Naive thymus-derived CD4-positive, alpha-beta T cell (primary cell): Measurements from ENCODE around the gene ZBTB20. TPM values are rescaled to one million over a fixed set of nuclear protein-coding genes. Genes with fewer than 3 reads are reported as not detected.
A peak's percentile ranks its signal among the peaks of the same experiment; 100 is the strongest.

ENCODE experiments used
- ATAC-seq: fragments of 150-1000 bp; cut with Tn5 transposase; 2 replicates; pipeline ENCODE4 v1.10.0; 2021; ENCODE audit warnings: mild to moderate bottlenecking, moderate library complexity
- CTCF ChIA-PET: fragments of 350-600 bp; sonication (Branson Sonifier 250); formaldehyde crosslinking; loops from one replicate; lab custom pipeline; 2021; ENCODE audit warnings: antibody characterized with exemption; lab: Charles Lee
- POLR2A ChIA-PET: fragments of 350-600 bp; sonication (Branson Sonifier 250); formaldehyde crosslinking; loops from one replicate; lab custom pipeline; 2021; ENCODE audit warnings: antibody characterized with exemption, inconsistent platforms; lab: Charles Lee
- DNase-seq, 9 donors: peaks; one replicate each; pipeline versions ENCODE4 v3.0.0 to v3.0.0-alpha.2; 2020 to 2022; ENCODE audit warnings: mixed read lengths in 1 of 9
- H3K27ac ChIP-seq: one replicate; pipeline ENCODE4 v1.7.0; 2013; ENCODE audit warnings: mild to moderate bottlenecking, low read depth, low read length, moderate library complexity
- H3K27me3 ChIP-seq, 2 donors: one replicate each; pipeline ENCODE4 v1.7.0; 2013; ENCODE audit warnings: low read length in 2 of 2, mild to moderate bottlenecking in 2 of 2, moderate library complexity in 2 of 2; ENCODE audit not compliant: control insufficient read depth in 2 of 2, insufficient read depth in 2 of 2
- H3K36me3 ChIP-seq, 3 experiments: 1 replicate in 2 of 3; 2 replicates in 1 of 3; pipeline ENCODE4 v1.7.0; 2013; ENCODE audit warnings: low read length in 3 of 3, mild to moderate bottlenecking in 3 of 3, moderate library complexity in 1 of 3; ENCODE audit not compliant: insufficient read depth in 3 of 3, control insufficient read depth in 2 of 3
- H3K4me1 ChIP-seq, 2 donors: one replicate each; pipeline ENCODE4 v1.7.0; 2013; ENCODE audit warnings: low read length in 2 of 2, mild to moderate bottlenecking in 2 of 2, moderate library complexity in 1 of 2; ENCODE audit not compliant: control insufficient read depth in 2 of 2, insufficient read depth in 2 of 2
- H3K4me3 ChIP-seq: 2 replicates; pipeline ENCODE4 v1.7.0; 2013; ENCODE audit warnings: mild to moderate bottlenecking, low read length
- H3K9me3 ChIP-seq, 3 experiments: 1 replicate in 2 of 3; 2 replicates in 1 of 3; pipeline ENCODE4 v1.7.0; 2013; ENCODE audit warnings: low read length in 3 of 3; ENCODE audit not compliant: control insufficient read depth in 2 of 3
- H3K27ac Mint-ChIP-seq, 9 donors: one replicate each; pipeline ENCODE4 v1.8.0; 2020 to 2022; ENCODE audit warnings: mixed read lengths in 9 of 9, mild to moderate bottlenecking in 8 of 9, moderate library complexity in 5 of 9, inconsistent platforms in 2 of 9
- H3K27me3 Mint-ChIP-seq, 5 donors: one replicate each; pipeline ENCODE4 v1.8.0; 2021 to 2022; ENCODE audit warnings: mixed read lengths in 5 of 5, mild to moderate bottlenecking in 1 of 5
- H3K36me3 Mint-ChIP-seq, 5 donors: one replicate each; pipeline ENCODE4 v1.8.0; 2020 to 2022; ENCODE audit warnings: mixed read lengths in 5 of 5, mild to moderate bottlenecking in 3 of 5, inconsistent platforms in 1 of 5
- H3K4me1 Mint-ChIP-seq, 7 donors: one replicate each; pipeline ENCODE4 v1.8.0; 2020 to 2022; ENCODE audit warnings: mixed read lengths in 7 of 7, mild to moderate bottlenecking in 3 of 7, inconsistent platforms in 1 of 7
- H3K4me3 Mint-ChIP-seq, 10 donors: one replicate each; pipeline ENCODE4 v1.8.0; 2020 to 2022; ENCODE audit warnings: mild to moderate bottlenecking in 10 of 10, mixed read lengths in 10 of 10, moderate library complexity in 6 of 10, inconsistent platforms in 2 of 10
- H3K9me3 Mint-ChIP-seq, 11 donors: one replicate each; pipeline ENCODE4 v1.8.0; 2020 to 2022; ENCODE audit warnings: mixed read lengths in 11 of 11, mild to moderate bottlenecking in 4 of 11, inconsistent platforms in 1 of 11, moderate library complexity in 1 of 11
- intact Hi-C, 2 donors: fragments of 100-400 bp; cut with micrococcal nuclease; formaldehyde crosslinking; loops; one replicate each; pipeline ENCODE4 v1.15.1; 2023
- polyA plus RNA-seq, 2 donors: library from polyadenylated mRNA; unstranded; fragments of 300-500 nt; fragmentation: Illumina TruSeq; gene quantifications; one replicate each; pipeline ENCODE4 v1.2.3, GENCODE V29; 2021
- total RNA-seq, 6 experiments: library from RNA in 5 of 6; stranded (reverse) in 5 of 6; gene quantifications; 1 replicate in 5 of 6; 2 replicates in 1 of 6; pipeline ENCODE4 v1.2.3 and lab custom pipeline; 2021 to 2026

ZBTB20 gene
- total and polyA plus RNA-seq, 7 experiments from 2014 or later = 14.9 to 69.5 (median 59.2) TPM

DNA sequence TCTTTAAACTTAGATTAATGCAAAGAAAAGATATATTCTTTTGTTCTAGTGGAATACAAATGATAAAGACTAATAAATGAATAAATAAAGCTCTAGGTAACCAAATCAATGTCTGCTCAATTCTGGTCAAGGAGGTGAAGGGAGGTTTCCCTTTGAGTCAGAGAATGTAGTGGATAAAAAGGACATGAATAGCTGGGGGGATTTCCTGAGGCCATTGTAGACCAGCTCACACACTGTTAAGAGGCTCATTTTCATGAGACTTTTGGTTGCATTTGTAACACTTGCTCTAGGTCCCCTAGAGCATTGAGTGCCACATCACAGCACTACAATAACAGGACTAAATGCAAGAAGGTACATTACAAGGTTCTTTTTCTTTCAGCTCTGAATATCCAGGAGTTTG, 682.5 kb downstream of the ZBTB20 start:
- H3K27me3 Mint-ChIP-seq = peaks cover 0 to 1% (median 0%) of the 10 kb centered on the region in 5 donors
- POLR2A ChIA-PET = interaction anchor here (0.7 kb wide), 1 partner anchor 24 kb away, joined by 3 read pairs; no protein-coding TSS in a partner anchor
- H3K4me3 ChIP-seq = no peak overlapping the region
- no peak for DNase-seq
- no peaks in the 10 kb centered on the region for H3K9me3 ChIP-seq
- ATAC-seq = no peak
- CTCF ChIA-PET = no interaction called here
- peaks cover 0 to 7% (median 4%) of the 10 kb centered on the region in 7 donors for H3K4me1 Mint-ChIP-seq
- H3K27me3 ChIP-seq = no peaks in the 10 kb centered on the region
- H3K4me3 Mint-ChIP-seq = no peak overlapping the region
- H3K4me1 ChIP-seq = no peaks in the 10 kb centered on the region
- H3K36me3 Mint-ChIP-seq = no peaks in the 10 kb centered on the region
- no peak overlapping the region for H3K27ac Mint-ChIP-seq
- H3K27ac ChIP-seq = no peak overlapping the region
- no peaks in the 10 kb centered on the region for H3K9me3 Mint-ChIP-seq
- H3K36me3 ChIP-seq = no peaks in the 10 kb centered on the region
- intact Hi-C loops = no loop called here

DNA sequence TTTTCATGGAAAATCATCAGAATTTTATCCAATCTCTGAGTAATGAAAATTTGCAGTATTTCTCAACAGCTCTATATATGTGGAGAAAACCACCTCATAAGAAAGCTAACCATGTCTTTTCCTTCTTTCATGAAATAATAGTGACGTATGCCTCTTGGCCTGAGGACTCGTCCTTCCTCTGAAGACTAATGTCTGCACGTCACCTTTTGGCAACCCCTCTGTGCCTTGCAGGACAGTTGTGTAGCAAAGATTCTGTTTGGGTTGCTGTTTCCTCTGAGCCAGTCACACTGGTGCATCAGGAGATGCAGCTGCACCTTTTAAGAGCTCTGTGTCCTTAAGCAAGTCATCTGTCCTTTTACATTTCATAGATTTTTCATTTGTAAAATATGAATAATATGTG, 684.3 kb downstream of the ZBTB20 start:
- H3K27me3 ChIP-seq = no peaks in the 10 kb centered on the region
- no peak overlapping the region for H3K4me3 ChIP-seq
- ChIA-PET POLR2A (no interaction called here), CTCF (interaction anchor here (0.8 kb wide), 1 partner anchor 11 kb away, joined by 3 read pairs; no protein-coding TSS in a partner anchor)
- H3K27ac ChIP-seq = no peak overlapping the region
- ATAC-seq (no peak), DNase-seq (no peak)
- no peaks in the 10 kb centered on the region for H3K9me3 ChIP-seq
- Mint-ChIP-seq H3K9me3 (no peaks in the 10 kb centered on the region), H3K4me1 (peaks cover 0 to 16% (median 12%) of the 10 kb centered on the region in 7 donors), H3K27ac (no peak overlapping the region), H3K4me3 (no peak overlapping the region), H3K36me3 (peaks cover 0 to 6% (median 0%) of the 10 kb centered on the region in 5 donors), H3K27me3 (no peaks in the 10 kb centered on the region)
- no peaks in the 10 kb centered on the region for H3K4me1 ChIP-seq
- intact Hi-C loops = no loop called here
- no peaks in the 10 kb centered on the region for H3K36me3 ChIP-seq

GRCh38 chr3:114460459-114460858, 686.6 kb downstream of the ZBTB20 start:
- ChIA-PET CTCF (interaction anchor here (0.6 kb wide), 1 partner anchor 611 kb away, joined by 8 read pairs; no protein-coding TSS in a partner anchor), POLR2A (no interaction called here)
- H3K27ac Mint-ChIP-seq = no peak overlapping the region
- DNase-seq (no peak), ATAC-seq (no peak)
- H3K27me3 Mint-ChIP-seq = no peaks in the 10 kb centered on the region
- Histone ChIP-seq H3K4me3 (no peak overlapping the region), H3K36me3 (no peaks in the 10 kb centered on the region), H3K9me3 (no peaks in the 10 kb centered on the region), H3K27me3 (no peaks in the 10 kb centered on the region), H3K4me1 (no peaks in the 10 kb centered on the region), H3K27ac (no peak overlapping the region)
- no peak overlapping the region for H3K4me3 Mint-ChIP-seq
- no peaks in the 10 kb centered on the region for H3K9me3 Mint-ChIP-seq
- H3K4me1 Mint-ChIP-seq = peaks cover 0 to 17% (median 14%) of the 10 kb centered on the region in 7 donors
- peaks cover 0 to 6% (median 0%) of the 10 kb centered on the region in 5 donors for H3K36me3 Mint-ChIP-seq
- intact Hi-C loops = no loop called here

DNA sequence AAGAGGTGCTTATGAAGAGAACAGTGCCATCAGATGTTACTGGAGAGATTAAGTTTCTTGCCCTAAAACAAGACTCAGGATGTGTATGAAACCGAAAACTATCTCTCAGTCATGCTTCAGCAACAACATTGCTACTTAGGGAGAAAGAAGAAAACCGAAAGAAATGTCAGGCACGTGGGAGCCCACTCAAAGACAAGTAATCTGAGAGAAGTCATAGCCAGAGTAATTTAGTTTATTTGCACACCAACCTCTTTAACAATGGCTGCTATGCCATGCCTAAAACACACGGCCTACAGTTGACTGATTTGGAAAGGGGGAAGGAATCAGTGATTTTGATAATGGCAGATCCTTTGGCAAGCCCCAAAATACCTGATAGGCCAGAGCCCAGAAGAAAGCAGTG, 690.3 kb downstream of the ZBTB20 start:
- H3K4me3 ChIP-seq = no peak overlapping the region
- H3K27me3 ChIP-seq = no peaks in the 10 kb centered on the region
- ChIA-PET CTCF (no interaction called here), POLR2A (no interaction called here)
- Mint-ChIP-seq H3K4me1 (peaks cover 0 to 18% (median 16%) of the 10 kb centered on the region in 7 donors), H3K4me3 (no peak overlapping the region), H3K36me3 (peaks cover 0 to 6% (median 0%) of the 10 kb centered on the region in 5 donors), H3K27ac (no peak overlapping the region), H3K9me3 (peaks cover 0 to under 1% (median 0%) of the 10 kb centered on the region in 11 donors), H3K27me3 (peaks cover 0 to 8% (median 0%) of the 10 kb centered on the region in 5 donors)
- no peaks in the 10 kb centered on the region for H3K9me3 ChIP-seq
- H3K36me3 ChIP-seq = no peaks in the 10 kb centered on the region
- no peak overlapping the region for H3K27ac ChIP-seq
- peaks cover 5 to 11% of the 10 kb centered on the region in 2 donors for H3K4me1 ChIP-seq
- no peak for DNase-seq
- no peak for ATAC-seq
- intact Hi-C loops = no loop called here

- no peak overlapping the region for H3K27ac ChIP-seq
- POLR2A ChIA-PET = interaction anchor here (0.5 kb wide), 1 partner anchor 102 kb away, joined by 3 read pairs; no protein-coding TSS in a partner anchor
- no peaks in the 10 kb centered on the region for H3K27me3 ChIP-seq
- H3K4me1 Mint-ChIP-seq = peaks cover 0 to 22% (median 18%) of the 10 kb centered on the region in 7 donors
- intact Hi-C loops = no loop called here
- peaks cover 0 to 2% (median 0%) of the 10 kb centered on the region in 11 donors for H3K9me3 Mint-ChIP-seq
- CTCF ChIA-PET = no interaction called here
- no peak overlapping the region for H3K27ac Mint-ChIP-seq
- DNase-seq = no peak
- H3K4me1 ChIP-seq = peaks cover 5 to 11% of the 10 kb centered on the region in 2 donors
- H3K4me3 ChIP-seq = no peak overlapping the region
- H3K27me3 Mint-ChIP-seq = peaks cover 0 to 10% (median 0%) of the 10 kb centered on the region in 5 donors
- H3K9me3 ChIP-seq = no peaks in the 10 kb centered on the region
- no peak for ATAC-seq
- H3K36me3 ChIP-seq = no peaks in the 10 kb centered on the region
- peaks cover 0 to 6% (median 0%) of the 10 kb centered on the region in 5 donors for H3K36me3 Mint-ChIP-seq
- H3K4me3 Mint-ChIP-seq = no peak overlapping the region
These were observed 691.7 kb downstream of the ZBTB20 start for GRCh38 chr3:114455432-114455831.

- no peak overlapping the region for H3K27ac ChIP-seq
- no peak overlapping the region for H3K27ac Mint-ChIP-seq
- no peaks in the 10 kb centered on the region for H3K36me3 ChIP-seq
- no peak overlapping the region for H3K4me3 ChIP-seq
- peaks cover 0 to 6% (median 0%) of the 10 kb centered on the region in 5 donors for H3K36me3 Mint-ChIP-seq
- no peaks in the 10 kb centered on the region for H3K9me3 ChIP-seq
- no peak overlapping the region for H3K4me3 Mint-ChIP-seq
- ChIA-PET POLR2A (interaction anchor here (0.5 kb wide), 1 partner anchor 101 kb away, joined by 3 read pairs; no protein-coding TSS in a partner anchor), CTCF (no interaction called here)
- ATAC-seq = peak; percentile 14
- H3K9me3 Mint-ChIP-seq = peaks cover 0 to 2% (median 0%) of the 10 kb centered on the region in 11 donors
- H3K4me1 Mint-ChIP-seq = peaks cover 0 to 22% (median 18%) of the 10 kb centered on the region in 7 donors
- peak in 2 of 9 donors; percentile 13 to 15 for DNase-seq
- H3K27me3 Mint-ChIP-seq = peaks cover 0 to 10% (median 0%) of the 10 kb centered on the region in 5 donors
- H3K27me3 ChIP-seq = no peaks in the 10 kb centered on the region
- intact Hi-C loops = loop anchor here in 1 of 2 donors (1.0 kb wide), 1 partner anchor 10 kb away; no protein-coding TSS in a partner anchor
- peaks cover 5 to 11% of the 10 kb centered on the region in 2 donors for H3K4me1 ChIP-seq
These were observed 692.4 kb downstream of the ZBTB20 start for GRCh38 chr3:114454551-114455251.
